GM12892 (cell line): ENCODE measurements around the gene PLS1.
"Not testable (repeated sequence)": the region's sequence is repeated elsewhere in the genome, so short reads cannot be mapped to it uniquely, and the experiment has no call there.

ENCODE experiments used
- DNase-seq: peaks from one replicate; pipeline ENCODE4 v3.0.0; 2011; ENCODE audit not compliant: insufficient read length
- FAIRE-seq: peaks from 2 replicates; lab custom pipeline; 2011; peaks lifted over from hg19 to GRCh38; lab: Jason Lieb, UNC
- POLR2A ChIP-seq: IDR thresholded peaks from 2 replicates; pipeline ENCODE4 v1.6.1; 2011; ENCODE audit warnings: low read depth, low read length, control low read depth
- POLR2AphosphoS5 ChIP-seq: IDR thresholded peaks from 2 replicates; pipeline ENCODE4 v1.6.1; 2011; ENCODE audit warnings: low read depth, low read length, control low read depth
- TAF1 ChIP-seq: IDR thresholded peaks from 2 replicates; pipeline ENCODE4 v1.6.1; 2011; ENCODE audit warnings: low read depth, mild to moderate bottlenecking, control low read depth, low read length, borderline replicate concordance

Gene PLS1

GRCh38 chr3:142670120-142670519, 73.9 kb downstream of the PLS1 start:
- FAIRE-seq (no peak), DNase-seq (no peak)
- no peak for TF ChIP-seq POLR2A
- no peak for TF ChIP-seq TAF1
- TF ChIP-seq POLR2AphosphoS5: no peak

- DNase-seq (no peak), FAIRE-seq (no peak)
- TF ChIP-seq POLR2AphosphoS5 (no peak), POLR2A (no peak), TAF1 (no peak)
These were observed 80.0 kb downstream of the PLS1 start for GRCh38 chr3:142676151-142676550.

- FAIRE-seq (no peak), DNase-seq (no peak)
- no peak for TF ChIP-seq POLR2AphosphoS5
- no peak for TF ChIP-seq TAF1
- no peak for TF ChIP-seq POLR2A
These were observed 84.5 kb downstream of the PLS1 start for GRCh38 chr3:142680710-142681109.

- TF ChIP-seq POLR2AphosphoS5: no peak
- TF ChIP-seq TAF1: no peak
- TF ChIP-seq POLR2A: no peak
- FAIRE-seq (no peak), DNase-seq (no peak)
These were observed 94.4 kb downstream of the PLS1 start for GRCh38 chr3:142690613-142691012.

- no peak for DNase-seq
- no peak for TF ChIP-seq POLR2A
- TF ChIP-seq TAF1: no peak
- no peak for TF ChIP-seq POLR2AphosphoS5
- FAIRE-seq: no peak
These were observed 95.3 kb downstream of the PLS1 start for GRCh38 chr3:142691527-142691926.

GRCh38 chr3:142693136-142693853, 97.1 kb downstream of the PLS1 start:
- TF ChIP-seq POLR2A: no peak
- no peak for TF ChIP-seq POLR2AphosphoS5
- no peak for TF ChIP-seq TAF1
- FAIRE-seq (peak; percentile 30), DNase-seq (no peak)

GRCh38 chr3:142694225-142694624, 98.0 kb downstream of the PLS1 start:
- DNase-seq: no peak
- no peak for TF ChIP-seq POLR2AphosphoS5
- TF ChIP-seq POLR2A: no peak
- no peak for TF ChIP-seq TAF1
- FAIRE-seq: no peak

DNA sequence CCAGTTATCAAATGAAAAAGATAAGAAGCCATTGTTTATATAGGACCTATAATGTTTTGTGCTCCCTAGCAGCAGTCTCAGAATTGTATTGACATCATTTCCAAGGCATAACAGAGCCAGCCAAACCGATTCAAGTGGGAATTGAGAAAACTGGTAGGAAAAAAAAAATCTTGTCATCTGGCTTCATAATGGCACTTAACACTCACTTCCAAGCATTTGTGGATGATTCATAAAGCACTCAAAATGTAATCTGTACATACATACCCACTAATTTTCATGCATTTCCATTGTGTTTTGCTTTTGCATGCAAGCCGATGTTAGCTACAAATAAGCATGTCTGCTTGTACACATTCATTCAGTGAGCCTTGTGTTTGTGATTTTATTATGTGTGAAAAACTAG, 109.0 kb downstream of the PLS1 start:
- TF ChIP-seq TAF1 (no peak), POLR2AphosphoS5 (no peak), POLR2A (no peak)
- DNase-seq (no peak), FAIRE-seq (no peak)

GRCh38 chr3:142706321-142707127, 110.3 kb downstream of the PLS1 start:
- no peak for DNase-seq
- FAIRE-seq: no peak

DNA sequence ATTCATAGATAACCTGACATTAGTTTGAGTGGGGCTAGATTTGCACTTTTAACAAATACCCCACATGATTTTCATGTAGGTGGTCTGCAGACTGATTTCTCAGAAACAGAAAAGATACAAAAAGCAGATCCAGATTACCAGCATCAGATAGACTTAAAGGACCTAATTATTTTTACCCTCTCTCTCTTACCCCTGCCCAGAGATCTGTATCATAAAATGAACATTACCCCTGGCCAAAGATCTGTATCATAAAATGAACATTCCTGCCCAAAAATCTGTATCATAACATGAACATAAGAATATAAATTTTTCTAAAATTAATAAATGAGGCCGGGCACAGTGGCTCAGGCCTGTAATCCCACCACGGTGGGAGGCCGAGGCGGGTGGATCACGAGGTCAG, 113.0 kb downstream of the PLS1 start:
- DNase-seq (no peak), FAIRE-seq (no peak)
- TF ChIP-seq POLR2A (no peak), POLR2AphosphoS5 (no peak), TAF1 (no peak)

More at GRCh38 chr3:142706321-142707127, 110.3 kb downstream of the PLS1 start:
- no peak for TF ChIP-seq POLR2A
- TF ChIP-seq TAF1: no peak
- no peak for TF ChIP-seq POLR2AphosphoS5

DNA sequence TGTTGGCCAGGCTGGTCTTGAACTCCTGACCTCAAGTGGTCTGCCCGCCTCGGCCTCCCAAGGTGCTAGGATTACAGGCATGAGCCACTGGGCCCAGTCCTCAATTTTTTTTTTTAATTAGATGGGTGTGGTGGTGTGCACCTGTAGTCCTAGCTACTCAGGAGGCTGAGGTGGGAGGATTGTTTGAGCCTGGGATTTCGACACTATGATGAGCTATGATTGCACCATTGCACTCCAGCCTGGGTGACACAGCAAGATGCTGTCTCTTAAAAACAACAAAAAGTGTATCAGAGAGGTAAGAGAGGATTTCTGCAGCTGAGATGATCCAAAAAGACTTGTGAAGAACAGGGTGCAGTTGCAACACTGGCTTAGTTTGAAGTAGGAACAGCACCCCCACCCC, 118.7 kb downstream of the PLS1 start:
- not testable (repeated sequence) for DNase-seq, FAIRE-seq

DNA sequence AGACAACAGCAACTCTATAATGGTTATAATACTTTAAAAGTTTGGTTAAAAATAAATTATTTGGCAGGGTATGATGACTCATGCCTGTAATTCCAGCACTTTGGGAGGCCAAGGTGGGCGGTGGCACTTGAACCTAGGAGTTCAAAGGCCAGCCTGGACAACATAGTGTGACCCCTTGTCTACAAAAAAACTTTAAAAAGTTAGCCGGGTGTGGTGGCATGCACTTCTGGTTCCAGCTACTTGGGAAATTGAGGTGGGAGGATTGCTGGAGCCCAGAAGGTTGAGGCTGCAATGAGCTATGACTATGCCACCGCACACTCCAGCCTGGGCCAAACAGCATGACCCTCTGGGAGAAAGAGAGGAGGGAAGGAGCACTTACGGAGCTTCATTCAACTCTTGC, 119.9 kb downstream of the PLS1 start:
- FAIRE-seq: no peak
- no peak for DNase-seq
- TF ChIP-seq POLR2A (no peak), TAF1 (no peak), POLR2AphosphoS5 (no peak)
